K562 (cell line): ENCODE results near the gene DGCR8. TPM values are rescaled to one million over a fixed set of nuclear protein-coding genes. Genes with fewer than 3 reads are reported as not detected.
A peak's percentile ranks its signal among the peaks of the same experiment; 100 is the strongest.

ENCODE experiments used
- ATF6 ChIP-seq: sonication (generic); formaldehyde crosslinking; IDR thresholded peaks from 2 replicates; pipeline ENCODE4 v1.4.0; 2020; ENCODE audit warnings: mild to moderate bottlenecking, missing genetic modification reagents
- BRF1 ChIP-seq: IDR thresholded peaks from 3 replicates; pipeline ENCODE4 v1.6.1; 2011; ENCODE audit warnings: borderline replicate concordance, mild to moderate bottlenecking; ENCODE audit not compliant: insufficient read length; ENCODE audit errors: extremely low read depth
- CEBPG ChIP-seq, 3 experiments: fragments of 200-800 bp in 1 of 3; sonication (Bioruptor generic) in 1 of 3; sonication (generic) in 1 of 3; formaldehyde crosslinking in 1 of 3; IDR thresholded peaks in 2 of 3; conservative IDR thresholded peaks in 1 of 3; 2 replicates each; pipeline versions ENCODE4 v1.6.1 to v1.8.0; 2016 to 2022; ENCODE audit warnings: missing compliant biosample characterization in 2 of 3, missing genetic modification characterization in 2 of 3, mild to moderate bottlenecking in 1 of 3, missing genetic modification reagents in 1 of 3
- E2F3 ChIP-seq: fragments of 250-450 bp; sonication (Bioruptor Pico); IDR thresholded peaks from 2 replicates; pipeline ENCODE4 v1.4.0; 2020; ENCODE audit warnings: mild to moderate bottlenecking
- ESRRA ChIP-seq: fragments of 450-650 bp; IDR thresholded peaks from 2 replicates; pipeline ENCODE4 v1.6.1; 2014; ENCODE audit warnings: low read depth, mild to moderate bottlenecking, moderate library complexity, borderline replicate concordance
- HEY1 ChIP-seq: fragments of 250-450 bp; sonication (Bioruptor Pico); IDR thresholded peaks from 2 replicates; pipeline ENCODE4 v1.5.0; 2020; ENCODE audit warnings: mild to moderate bottlenecking, moderate library complexity, borderline replicate concordance
- MAFG ChIP-seq: fragments of 450-650 bp; conservative IDR thresholded peaks from 2 replicates; pipeline ENCODE4 v1.6.1; 2016; ENCODE audit warnings: missing genetic modification characterization, missing compliant biosample characterization
- MYBL2 ChIP-seq, 2 experiments: fragments of 450-650 bp in 1 of 2; sonication (generic) in 1 of 2; formaldehyde crosslinking in 1 of 2; IDR thresholded peaks; 2 replicates each; pipeline versions ENCODE4 v1.6.1 to v1.8.1; 2017 to 2022; ENCODE audit warnings: borderline replicate concordance in 1 of 2, inconsistent platforms in 1 of 2, low read depth in 1 of 2, mild to moderate bottlenecking in 1 of 2, missing genetic modification reagents in 1 of 2, moderate library complexity in 1 of 2
- POLR2AphosphoS2 ChIP-seq: IDR thresholded peaks from 2 replicates; pipeline ENCODE4 v1.6.1; 2012; ENCODE audit warnings: low read length, improper control_type of control experiment
- SP1 ChIP-seq: sonication (generic); formaldehyde crosslinking; IDR thresholded peaks from 2 replicates; pipeline ENCODE4 v1.8.1; 2022; ENCODE audit warnings: mild to moderate bottlenecking, missing genetic modification reagents
- ZNF12 ChIP-seq: sonication (generic); formaldehyde crosslinking; IDR thresholded peaks from 2 replicates; pipeline ENCODE4 v1.4.0; 2020; ENCODE audit warnings: mild to moderate bottlenecking, missing genetic modification reagents
- ZNF3 ChIP-seq: fragments of 250-450 bp; sonication (Bioruptor Pico); IDR thresholded peaks from 2 replicates; pipeline ENCODE4 v1.5.0; 2021; ENCODE audit warnings: mild to moderate bottlenecking, moderate library complexity
- ZNF398 ChIP-seq: fragments of 250-450 bp; sonication (Bioruptor Pico); IDR thresholded peaks from 2 replicates; pipeline ENCODE4 v1.8.0; 2021; ENCODE audit warnings: moderate library complexity, mild to moderate bottlenecking, inconsistent platforms
- ZNF592 ChIP-seq: fragments of 450-650 bp; IDR thresholded peaks from 2 replicates; pipeline ENCODE4 v1.6.1; 2017; ENCODE audit warnings: antibody characterized with exemption, mild to moderate bottlenecking
- ZNF707 ChIP-seq: fragments of 250-450 bp; sonication (Bioruptor Pico); conservative IDR thresholded peaks from 2 replicates; pipeline ENCODE4 v1.8.0; 2022; ENCODE audit warnings: inconsistent platforms, mild to moderate bottlenecking, moderate library complexity
- ZNF740 ChIP-seq, 3 experiments: fragments of 200-800 bp in 1 of 3; sonication (Bioruptor generic) in 1 of 3; sonication (generic) in 1 of 3; formaldehyde crosslinking in 1 of 3; IDR thresholded peaks; 2 replicates each; pipeline versions ENCODE4 v1.6.1 to v1.8.0; 2016 to 2022; ENCODE audit warnings: mild to moderate bottlenecking in 2 of 3, missing compliant biosample characterization in 2 of 3, missing genetic modification characterization in 2 of 3, missing genetic modification reagents in 1 of 3
- polyA plus RNA-seq, 8 experiments: library from polyadenylated mRNA; depleted of rRNA in 4 of 8; stranded (reverse) in 5 of 8; unstranded in 3 of 8; fragments of >200 nt; fragmentation: Nextera tagmentation in 2 of 8; fragmentation: Illumina TruSeq in 1 of 8; extraction: Ambion mirVana in 2 of 8; extraction: Trizol in 1 of 8; gene quantifications; 2 replicates each; pipeline versions ENCODE4 v1.2.1 to v1.2.3, GENCODE V29; 2011 to 2014; ENCODE audit warnings: inconsistent platforms in 1 of 8, missing spikeins in 1 of 8
- total RNA-seq, 7 experiments: library from RNA; depleted of rRNA in 6 of 7; stranded (reverse); fragments of >200 nt in 6 of 7; fragmentation: Illumina TruSeq in 2 of 7; extraction: Trizol in 2 of 7; gene quantifications; 2 replicates each; pipeline versions ENCODE4 v1.2.1 to v1.2.3, GENCODE V29; 2011 to 2021; ENCODE audit warnings: low replicate concordance in 1 of 7

Gene DGCR8
- total and polyA plus RNA-seq, 9 of the 15 experiments (the other 6 are each of a cell fraction or from before 2014, with no cell fraction given): 5.9 to 144 (median 80.1) TPM

- TF ChIP-seq SP1 (CRISPR knock-in tag) (no peak), ZNF592 (no peak), POLR2AphosphoS2 (peak; percentile 97), E2F3 (peak; percentile 100), ATF6 (CRISPR knock-in tag) (no peak), ZNF3 (CRISPR knock-in tag) (no peak), ZNF398 (CRISPR knock-in tag) (no peak), ZNF12 (CRISPR knock-in tag) (no peak), CEBPG (CRISPR knock-in tag; IDR thresholded peaks at IDR 0.05) (no peak), CEBPG (tag; conservative IDR thresholded peaks at IDR 0.05 in 1 of 2, IDR thresholded peaks at IDR 0.05 in 1 of 2) (peak in 1 of 2 experiments; percentile 97; a peak in 2 of 4 replicates), HEY1 (no peak), ZNF707 (CRISPR knock-in tag) (no peak), ZNF740 (CRISPR knock-in tag; IDR thresholded peaks at IDR 0.05) (no peak), ZNF740 (tag; IDR thresholded peaks at IDR 0.05) (peak in 1 of 2 experiments; percentile 54; a peak in 1 of 4 replicates), BRF1 (no peak), MAFG (tag) (no peak), ESRRA (no peak), MYBL2 (IDR thresholded peaks at IDR 0.05; ENCODE audit: low read depth) (no peak), MYBL2 (CRISPR knock-in tag; IDR thresholded peaks at IDR 0.05; ENCODE audit: borderline replicate concordance) (no peak)
Observed at GRCh38 chr22:20079745-20080444, at the start of gene DGCR8 (continued).
